ENCODE results near the gene GCSH. TPM values are rescaled to one million over a fixed set of nuclear protein-coding genes. Genes with fewer than 3 reads are reported as not detected.

The GCSH gene
- total RNA-seq, 1 donor from 2014 or later = 19.2 TPM

DNA sequence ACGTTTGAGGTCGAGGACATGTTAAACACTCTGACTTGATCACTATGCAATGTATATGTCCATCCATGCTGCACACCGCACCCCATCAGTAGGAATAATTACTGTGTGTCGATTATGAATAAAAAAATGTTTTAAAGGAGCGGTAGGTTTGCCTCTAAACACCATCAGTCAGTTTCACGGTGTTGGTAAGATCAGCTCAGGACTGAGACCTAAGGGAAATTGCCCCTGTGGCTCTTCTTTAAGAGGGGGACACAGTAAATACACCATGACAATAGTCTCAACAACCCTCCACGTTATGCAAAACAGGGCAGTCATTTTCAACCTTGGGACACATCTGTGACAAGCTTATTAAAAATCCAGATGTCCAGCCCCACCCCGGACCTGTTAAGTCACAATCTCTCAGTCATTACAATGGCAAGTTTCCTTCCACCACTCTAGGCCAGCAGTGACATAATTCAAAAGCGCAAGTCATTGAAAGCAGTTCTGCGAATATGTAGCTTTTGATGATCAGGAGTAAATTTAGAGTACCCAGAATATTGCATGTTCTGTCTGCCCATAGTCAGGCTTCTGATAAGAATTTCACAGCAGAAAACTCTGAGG is 59.3 kb downstream of the GCSH start:
- Mint-ChIP-seq H3K9me3 (ENCODE audit: unreplicated experiment) (no peaks in the 10 kb centered on the region), H3K36me3 (ENCODE audit: unreplicated experiment) (peaks cover 5% of the 10 kb centered on the region), H3K27ac (ENCODE audit: unreplicated experiment) (peak overlapping the region; percentile 66), H3K4me3 (ENCODE audit: unreplicated experiment) (peak overlapping the region; percentile 83), H3K4me1 (ENCODE audit: unreplicated experiment) (peaks cover 18% of the 10 kb centered on the region), H3K27me3 (ENCODE audit: unreplicated experiment) (no peaks in the 10 kb centered on the region)
- peak; percentile 30 for DNase-seq (ENCODE audit: extremely low spot score, unreplicated experiment)
- TF ChIP-seq, protein P1, sequence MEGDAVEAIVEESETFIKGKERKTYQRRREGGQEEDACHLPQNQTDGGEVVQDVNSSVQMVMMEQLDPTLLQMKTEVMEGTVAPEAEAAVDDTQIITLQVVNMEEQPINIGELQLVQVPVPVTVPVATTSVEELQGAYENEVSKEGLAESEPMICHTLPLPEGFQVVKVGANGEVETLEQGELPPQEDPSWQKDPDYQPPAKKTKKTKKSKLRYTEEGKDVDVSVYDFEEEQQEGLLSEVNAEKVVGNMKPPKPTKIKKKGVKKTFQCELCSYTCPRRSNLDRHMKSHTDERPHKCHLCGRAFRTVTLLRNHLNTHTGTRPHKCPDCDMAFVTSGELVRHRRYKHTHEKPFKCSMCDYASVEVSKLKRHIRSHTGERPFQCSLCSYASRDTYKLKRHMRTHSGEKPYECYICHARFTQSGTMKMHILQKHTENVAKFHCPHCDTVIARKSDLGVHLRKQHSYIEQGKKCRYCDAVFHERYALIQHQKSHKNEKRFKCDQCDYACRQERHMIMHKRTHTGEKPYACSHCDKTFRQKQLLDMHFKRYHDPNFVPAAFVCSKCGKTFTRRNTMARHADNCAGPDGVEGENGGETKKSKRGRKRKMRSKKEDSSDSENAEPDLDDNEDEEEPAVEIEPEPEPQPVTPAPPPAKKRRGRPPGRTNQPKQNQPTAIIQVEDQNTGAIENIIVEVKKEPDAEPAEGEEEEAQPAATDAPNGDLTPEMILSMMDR (IDR thresholded peaks at IDR 0.05) = no peak

DNA sequence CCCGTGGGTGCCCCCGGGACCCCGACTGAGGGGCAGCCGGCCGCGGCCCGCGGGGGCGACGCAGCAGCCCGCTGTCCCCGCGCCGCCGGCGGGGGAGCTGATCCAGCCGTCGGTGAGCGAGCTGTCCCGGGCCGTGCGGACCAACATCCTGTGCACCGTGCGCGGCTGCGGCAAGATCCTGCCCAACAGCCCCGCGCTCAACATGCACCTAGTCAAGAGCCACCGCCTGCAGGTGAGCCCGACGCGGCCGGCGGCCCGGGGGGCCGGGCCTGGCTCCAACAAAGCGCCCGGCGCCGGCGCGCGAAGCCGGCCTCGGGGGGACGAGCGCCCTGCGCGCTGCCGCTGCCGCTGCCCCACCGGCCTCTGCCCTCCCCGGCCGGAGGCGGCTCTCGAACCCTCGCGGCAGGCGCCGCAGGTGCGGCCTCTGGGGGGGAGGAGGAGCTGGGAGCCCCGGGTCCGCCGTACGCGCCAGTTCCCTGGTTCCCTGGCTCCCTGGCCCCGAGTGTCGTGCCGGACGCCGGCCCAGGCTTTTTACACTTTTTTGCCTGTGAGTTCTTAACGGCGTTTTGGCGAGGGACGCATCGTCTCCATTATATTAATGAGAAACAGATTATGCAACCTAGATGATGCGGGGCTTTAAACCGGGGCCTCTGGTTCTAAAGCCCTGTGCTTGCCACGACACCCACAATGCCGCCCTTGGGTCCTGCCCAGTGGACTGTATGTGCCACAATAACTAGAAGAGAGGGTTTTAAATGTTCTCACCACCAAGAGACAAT is 60.0 kb downstream of the GCSH start:
- H3K27me3 Mint-ChIP-seq (ENCODE audit: unreplicated experiment) = no peaks in the 10 kb centered on the region
- peak overlapping the region; percentile 83 for H3K4me3 Mint-ChIP-seq (ENCODE audit: unreplicated experiment)
- TF ChIP-seq, protein P1 (IDR thresholded peaks at IDR 0.05) = no peak
- no peaks in the 10 kb centered on the region for H3K36me3 Mint-ChIP-seq (ENCODE audit: unreplicated experiment)
- H3K27ac Mint-ChIP-seq (ENCODE audit: unreplicated experiment) = peak overlapping the region; percentile 66
- DNase-seq (ENCODE audit: extremely low spot score, unreplicated experiment) = no peak
- peaks cover 18% of the 10 kb centered on the region for H3K4me1 Mint-ChIP-seq (ENCODE audit: unreplicated experiment)
- no peaks in the 10 kb centered on the region for H3K9me3 Mint-ChIP-seq (ENCODE audit: unreplicated experiment)

DNA sequence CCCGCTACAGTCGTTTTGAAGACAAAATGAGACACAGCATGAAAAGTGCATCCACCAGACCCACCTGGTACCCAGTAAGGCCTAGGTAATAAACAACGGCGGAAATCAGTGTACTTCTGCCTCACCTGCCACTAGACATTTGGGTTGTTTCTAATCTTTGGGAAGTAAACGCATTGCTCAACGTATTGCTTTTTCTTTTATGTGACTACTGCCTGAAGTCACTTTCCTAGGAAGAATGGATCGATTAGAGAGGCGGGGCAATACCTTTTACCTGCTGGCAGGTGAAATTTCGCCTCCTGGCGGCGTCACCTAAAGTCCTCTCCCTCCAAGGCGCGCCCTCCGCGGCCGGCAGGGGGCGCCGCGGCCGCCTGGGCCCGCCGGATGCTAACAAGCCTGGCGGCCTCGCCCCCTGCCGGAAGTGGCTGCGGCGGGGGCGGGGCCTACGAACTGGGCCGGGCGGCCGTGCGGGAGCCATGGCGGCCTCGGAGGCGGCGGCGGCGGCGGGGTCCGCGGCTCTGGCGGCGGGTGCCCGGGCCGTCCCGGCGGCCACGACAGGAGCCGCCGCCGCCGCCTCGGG is 60.7 kb downstream of the GCSH start, which contains the start of gene ATMIN:
ATMIN (plus strand) TSS at position 445 of the 577 bp plus-strand sequence; CDS start at position 474, 29 bp downstream.
- Mint-ChIP-seq H3K27me3 (ENCODE audit: unreplicated experiment) (no peaks in the 10 kb centered on the region), H3K36me3 (ENCODE audit: unreplicated experiment) (no peaks in the 10 kb centered on the region), H3K4me3 (ENCODE audit: unreplicated experiment) (peak within 1 kb of the TSS; percentile 83), H3K4me1 (ENCODE audit: unreplicated experiment) (peaks cover 18% of the 10 kb centered on the region), H3K27ac (ENCODE audit: unreplicated experiment) (peak within 1 kb of the TSS; percentile 66), H3K9me3 (ENCODE audit: unreplicated experiment) (no peaks in the 10 kb centered on the region)
- peak; percentile 95 for DNase-seq (ENCODE audit: extremely low spot score, unreplicated experiment)
- TF ChIP-seq, protein P1 (IDR thresholded peaks at IDR 0.05) = peak; percentile 100

Other genes starting within 250 kb of the GCSH start
- 37.8 and 42.2 TPM in 2 replicates for gene CMC2, start 89.5 kb downstream of the GCSH start, total RNA-seq
- gene CENPN, start 89.2 kb downstream of the GCSH start, total RNA-seq = 7.2 and 10.0 TPM in 2 replicates
- 35.0 and 39.2 TPM in 2 replicates for gene ATMIN, start 60.6 kb downstream of the GCSH start, total RNA-seq
- gene C16orf46, start 19.2 kb downstream of the GCSH start, total RNA-seq = 1.5 TPM in 1 of 2 replicates, not detected in the other
- not detected in 2 replicates for gene BCO1, start 142.3 kb upstream of the GCSH start, total RNA-seq
- gene GAN, start 218.6 kb upstream of the GCSH start, total RNA-seq = 9.2 and 11.9 TPM in 2 replicates

Data from osteocyte (in vitro differentiated cells).